RKO (cell line): Measurements from ENCODE around the gene NOS3.

Source experiments
- DNase-seq: peaks from one replicate; pipeline ENCODE4 v3.0.0-alpha.2; 2016; ENCODE audit warnings: low spot score

Gene NOS3

GRCh38 chr7:150952331-150953050, 38.3 kb upstream of the NOS3 start:
- DNase-seq, result no peak

GRCh38 chr7:150953061-150953997, 37.5 kb upstream of the NOS3 start:
- DNase-seq, result no peak

- DNase-seq, result no peak
Observed at GRCh38 chr7:150954201-150954985, 36.4 kb upstream of the NOS3 start.

GRCh38 chr7:150954986-150955518, 35.8 kb upstream of the NOS3 start:
- DNase-seq, result no peak

DNA sequence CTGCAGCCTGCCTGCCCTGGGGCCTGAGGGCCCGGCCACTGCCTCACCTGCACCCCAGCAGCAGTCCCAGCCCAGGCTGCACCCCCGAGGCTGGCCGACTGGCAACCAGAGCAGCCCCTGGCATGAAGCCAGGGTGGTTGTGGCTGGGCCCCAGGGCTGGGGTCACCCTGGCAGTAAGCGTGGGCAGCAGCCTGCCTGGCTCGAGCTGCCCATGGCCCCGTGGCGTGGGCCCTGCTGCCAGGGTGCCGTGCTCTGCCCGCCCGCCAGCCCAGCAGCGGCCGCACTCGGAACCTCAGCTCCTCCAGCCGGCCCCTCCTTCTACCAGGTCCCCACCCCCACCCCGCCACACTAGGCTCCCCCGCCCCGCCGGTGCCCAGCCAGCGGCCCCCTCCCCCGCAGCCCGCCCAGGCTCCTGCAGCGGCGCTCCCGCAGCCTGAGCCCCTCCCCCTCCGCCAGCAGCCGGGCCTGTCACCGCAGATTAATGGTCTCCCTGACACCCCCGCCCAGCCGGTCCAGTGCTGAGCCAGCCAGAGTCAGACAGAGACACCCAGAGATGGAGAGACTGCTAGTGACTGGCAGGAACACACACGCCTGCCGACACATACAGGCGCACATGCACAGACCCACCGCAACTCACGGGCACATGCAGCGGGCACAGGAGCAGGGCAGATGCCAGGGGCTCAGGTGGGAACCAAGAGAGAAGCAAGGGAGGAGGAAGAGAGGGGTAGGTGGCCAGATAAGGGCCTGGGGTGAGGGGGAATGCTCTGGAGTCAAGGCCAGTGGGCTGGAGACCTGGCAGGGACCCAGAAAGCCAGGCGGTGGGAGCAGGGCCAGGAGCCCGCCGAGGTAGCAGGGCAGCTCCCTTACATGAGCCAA, 35.1 kb upstream of the NOS3 start:
- DNase-seq, result no peak

GRCh38 chr7:150956395-150957132, 34.3 kb upstream of the NOS3 start:
- DNase-seq, result no peak

DNA sequence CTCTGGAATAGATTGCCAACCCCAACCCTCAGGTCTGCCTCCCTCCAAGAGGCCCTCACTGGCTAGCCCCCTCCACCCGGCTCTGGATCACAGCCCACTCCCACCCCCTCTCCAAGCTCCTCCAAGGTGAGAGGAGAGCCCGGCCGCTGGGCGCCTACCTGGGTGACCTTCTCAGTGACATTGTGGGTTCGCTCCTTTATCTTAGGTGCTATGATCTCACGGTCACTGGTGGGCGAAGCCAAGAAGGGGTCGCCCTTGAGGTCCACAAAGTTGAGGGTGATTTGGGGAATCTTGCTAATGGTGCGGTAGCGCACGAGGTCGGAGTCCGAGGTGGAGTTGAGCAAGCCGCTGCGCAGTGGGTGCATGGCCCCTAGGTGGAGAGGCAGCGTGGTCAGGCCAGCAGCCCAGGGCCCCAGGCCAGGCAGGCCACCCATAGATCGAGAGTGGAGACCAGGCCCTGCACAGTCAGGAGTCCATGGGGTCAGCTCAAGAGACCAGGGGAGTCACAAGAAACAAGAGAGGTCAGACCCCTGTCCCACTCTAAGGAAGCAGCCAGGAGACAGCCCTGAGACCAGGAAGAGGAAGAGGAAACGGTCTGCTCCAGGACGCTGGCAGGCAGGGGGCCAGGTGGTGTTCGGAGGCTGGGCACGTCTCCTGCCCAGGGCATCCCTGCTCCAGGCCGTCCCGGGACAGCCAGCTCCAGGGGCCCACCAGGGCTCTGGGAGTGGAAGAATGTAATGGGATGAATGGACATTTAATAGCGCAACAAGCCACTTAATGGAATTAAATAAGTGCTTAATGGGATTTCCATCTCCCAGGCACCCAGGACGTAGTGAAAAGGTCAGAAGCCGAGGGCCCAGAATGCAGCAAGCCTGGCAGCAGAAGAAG, 33.4 kb upstream of the NOS3 start:
- no peak for DNase-seq

DNA sequence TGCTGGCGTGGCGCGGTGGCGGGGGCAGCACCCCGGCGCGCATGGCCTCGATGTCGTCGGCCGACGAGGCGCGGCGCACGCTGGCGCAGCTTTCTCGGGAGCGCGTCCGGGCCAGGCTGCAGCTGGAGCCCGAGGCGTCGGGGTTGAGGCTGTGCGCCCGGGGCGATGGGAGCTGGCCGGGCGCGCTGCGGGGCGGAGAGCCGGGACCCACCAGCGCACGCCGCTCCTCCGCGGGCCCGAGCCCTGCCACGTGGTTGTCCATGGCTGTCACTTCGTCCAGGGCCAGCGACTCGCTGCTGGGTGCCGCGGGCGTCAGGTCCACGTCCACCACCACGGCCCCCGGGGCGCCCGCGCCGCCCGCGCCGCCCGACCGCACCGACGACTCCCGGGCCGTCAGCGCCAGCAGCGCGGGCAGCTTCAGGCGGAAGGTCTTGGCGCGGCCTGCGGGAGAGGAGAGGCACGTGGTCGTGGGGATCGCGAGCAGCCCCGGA, 32.7 kb upstream of the NOS3 start:
- no peak for DNase-seq

DNA sequence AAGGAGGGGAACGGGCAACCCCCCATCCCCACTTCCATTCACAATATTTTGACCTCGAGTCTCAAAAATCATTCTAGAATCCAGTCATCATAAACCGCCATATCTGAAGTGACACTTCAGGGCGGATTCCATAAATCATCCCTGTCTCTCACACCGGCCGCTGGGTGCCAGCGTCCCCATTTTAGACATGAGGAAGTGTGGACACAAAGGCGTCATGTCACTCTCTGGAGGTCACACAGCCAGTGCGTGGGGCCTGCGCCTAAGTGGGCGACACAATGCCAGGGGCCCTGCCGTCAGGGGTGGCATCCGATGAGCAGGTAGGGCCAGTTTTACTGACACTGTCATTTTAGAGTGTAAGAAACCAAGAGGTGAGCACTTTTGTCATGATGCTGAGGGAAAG, 32.2 kb upstream of the NOS3 start:
- DNase-seq, result no peak

- DNase-seq, result no peak
Observed at GRCh38 chr7:150959081-150959480, 31.7 kb upstream of the NOS3 start.

GRCh38 chr7:150959739-150960734, 30.8 kb upstream of the NOS3 start:
- no peak for DNase-seq

DNA sequence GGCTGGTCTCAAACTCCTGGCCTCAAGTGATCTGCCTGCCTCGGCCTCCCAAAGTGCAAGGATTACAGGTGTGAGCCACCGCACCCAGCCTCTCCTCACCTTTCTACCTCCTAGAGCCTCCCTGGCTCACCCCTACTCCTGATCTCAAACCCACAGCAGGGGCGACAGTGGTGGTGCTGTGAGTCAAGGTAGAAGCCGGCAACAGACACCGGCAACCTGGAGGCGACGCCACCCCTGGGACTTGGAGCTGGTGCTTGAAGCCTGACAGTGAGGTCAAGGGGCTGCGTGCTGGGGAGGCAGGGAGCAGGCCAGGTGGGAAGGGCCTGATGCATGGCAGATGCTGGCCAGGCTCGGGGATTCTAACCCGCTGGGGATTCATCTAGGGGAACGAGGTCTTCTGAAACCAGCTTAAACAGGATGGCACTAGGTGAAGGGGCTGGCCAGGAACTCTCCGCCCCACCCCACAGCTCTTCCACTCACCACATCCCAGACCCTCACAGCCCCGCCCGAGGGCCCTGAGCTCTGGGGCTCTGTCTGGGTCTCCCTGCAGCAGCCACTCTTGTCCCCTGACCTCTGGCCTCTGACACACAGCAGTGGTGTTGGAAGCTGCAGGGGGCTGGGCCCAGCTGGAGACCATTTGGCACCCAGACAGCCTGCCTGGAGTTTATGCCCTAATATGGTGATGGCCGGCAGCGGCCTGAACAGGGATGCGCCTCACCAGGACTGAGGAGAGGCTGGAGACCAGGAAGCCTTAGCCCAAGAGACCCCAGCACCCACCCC, 29.1 kb upstream of the NOS3 start:
- DNase-seq, result no peak

DNA sequence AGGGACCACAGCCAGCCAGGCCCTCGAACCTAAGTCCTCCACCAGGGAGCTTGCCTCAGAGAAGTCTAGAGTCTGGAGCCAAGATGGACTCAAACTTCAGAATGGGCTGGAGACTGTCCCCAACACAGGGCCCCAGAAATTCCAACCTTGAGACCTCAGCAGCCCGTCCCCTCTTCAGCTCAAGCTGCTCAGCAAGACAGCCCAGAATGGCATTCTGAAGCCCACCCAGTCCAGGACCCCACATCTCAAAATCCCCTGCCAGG, 28.6 kb upstream of the NOS3 start:
- no peak for DNase-seq

- DNase-seq, result no peak
Observed at GRCh38 chr7:150962553-150963399, 28.0 kb upstream of the NOS3 start.

GRCh38 chr7:150963707-150964559, 26.9 kb upstream of the NOS3 start:
- DNase-seq, result no peak
